HG03354 (cell line): ENCODE data around the gene CPNE9.

Experiments used
- ATAC-seq: cut with Tn5 transposase; IDR thresholded peaks from one replicate; pipeline ENCODE4 v1.9.1; 2021; ENCODE audit warnings: mild to moderate bottlenecking; ENCODE audit not compliant: unreplicated experiment, poor library complexity, severe bottlenecking

CPNE9 gene

DNA sequence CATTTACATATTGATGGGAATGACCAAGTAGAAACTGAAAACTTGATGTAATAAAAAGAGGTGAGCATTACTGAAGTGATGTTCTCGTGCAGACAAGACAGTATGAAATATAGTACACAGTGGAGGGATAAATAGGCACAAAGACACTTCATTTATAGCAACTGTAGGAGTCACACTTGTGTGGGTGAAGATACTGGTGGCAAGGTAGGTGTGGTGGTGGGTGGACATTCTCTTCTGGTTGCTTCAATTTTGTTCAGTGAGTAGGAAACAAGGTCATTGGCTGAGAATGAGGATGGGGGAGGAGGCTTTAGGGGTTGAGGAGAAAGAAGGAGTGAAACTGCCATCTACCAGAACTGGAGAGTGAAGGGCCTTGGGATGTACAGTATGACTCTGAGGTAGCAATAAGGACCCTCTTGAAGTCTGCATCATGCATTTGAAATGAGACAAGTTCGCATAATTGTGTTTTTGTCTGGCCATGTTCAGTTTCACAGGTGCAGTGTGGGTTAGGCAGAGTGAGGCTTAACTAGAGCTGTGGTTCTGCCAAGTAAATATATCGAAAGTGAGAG is 6.6 kb downstream of the CPNE9 start:
- ATAC-seq = no peak

DNA sequence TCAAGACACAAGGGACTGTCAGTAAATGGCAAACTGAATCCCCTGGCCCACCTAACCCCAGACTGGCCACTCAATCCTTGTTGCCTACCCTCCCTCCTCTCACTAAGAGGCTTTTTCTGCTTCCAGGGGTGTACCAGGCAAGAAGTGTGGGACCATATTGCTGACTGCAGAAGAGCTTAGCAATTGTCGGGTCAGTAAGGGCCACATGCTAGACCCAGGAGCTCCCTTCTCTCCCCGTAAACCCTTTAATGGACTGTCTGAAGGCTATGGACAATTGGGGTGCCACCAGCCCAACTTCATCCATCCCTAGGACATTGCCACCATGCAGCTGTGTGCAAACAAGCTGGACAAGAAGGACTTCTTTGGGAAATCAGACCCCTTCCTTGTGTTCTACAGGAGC is 8.8 kb downstream of the CPNE9 start:
- no peak for ATAC-seq

DNA sequence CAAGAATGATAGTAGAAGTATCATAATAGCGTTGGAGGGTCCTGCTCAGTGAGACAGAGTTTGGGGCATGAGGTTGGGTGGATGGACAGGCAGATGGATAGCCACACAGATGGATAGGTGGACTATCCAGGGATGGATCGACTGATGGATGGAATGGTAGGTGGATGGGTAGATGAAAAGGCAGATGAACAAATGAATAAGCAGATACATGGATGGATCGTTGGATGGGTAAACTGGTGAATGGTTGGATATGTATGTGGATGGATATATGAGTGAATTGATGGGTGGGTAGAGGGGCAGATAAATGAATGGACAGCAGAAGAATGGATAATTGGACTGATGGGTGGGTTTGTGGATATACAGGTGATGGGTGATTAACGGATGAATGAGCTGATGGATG is 9.5 kb downstream of the CPNE9 start:
- no peak for ATAC-seq

DNA sequence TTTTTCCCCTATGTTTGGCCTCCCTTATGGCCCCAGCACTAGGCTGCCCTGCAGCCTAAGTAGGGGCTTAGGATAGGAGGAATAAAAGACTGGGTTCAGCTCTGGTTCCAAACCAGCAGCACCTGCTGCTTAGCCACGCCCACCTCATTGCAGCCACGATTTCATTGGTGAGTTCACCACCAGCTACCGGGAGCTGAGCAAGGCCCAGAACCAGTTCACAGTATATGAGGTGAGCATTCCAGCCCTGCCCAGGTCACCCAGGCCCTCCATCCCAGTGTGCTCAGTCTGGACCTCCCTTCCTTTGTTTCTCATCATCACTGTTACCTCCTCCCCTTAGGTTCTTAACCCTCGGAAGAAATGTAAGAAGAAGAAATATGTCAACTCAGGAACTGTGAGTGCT is 11.5 kb downstream of the CPNE9 start:
- no peak for ATAC-seq

DNA sequence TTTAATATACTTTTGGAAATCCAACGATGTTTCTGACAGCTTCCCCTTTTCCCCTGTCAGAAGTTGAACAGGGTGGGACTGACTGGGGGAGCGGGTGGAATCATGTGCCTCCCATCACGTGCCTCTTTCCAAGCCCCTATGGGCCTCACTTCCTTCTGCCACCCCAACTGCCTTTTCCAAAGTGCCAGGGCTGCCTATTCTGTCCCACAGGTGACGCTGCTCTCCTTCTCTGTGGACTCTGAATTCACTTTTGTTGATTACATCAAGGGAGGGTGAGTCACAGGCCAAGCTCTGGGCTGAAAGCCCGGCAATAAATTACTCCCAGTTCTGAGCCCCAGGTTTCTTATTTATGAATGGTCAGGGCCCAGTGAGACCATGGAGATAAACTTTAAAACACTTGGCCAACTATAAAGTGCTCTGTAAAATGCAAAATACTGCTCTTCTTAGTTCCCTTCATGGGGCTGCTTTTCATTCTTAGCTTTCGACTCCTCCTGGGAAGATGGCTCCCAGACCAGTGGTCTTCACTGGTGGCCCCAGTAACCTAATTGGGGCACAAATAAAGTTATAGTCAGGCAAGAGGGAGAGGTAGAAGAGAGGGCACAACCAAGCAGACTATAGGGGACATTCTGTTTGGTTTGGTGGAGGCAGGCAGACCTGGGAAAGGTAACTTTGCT is 12.3 kb downstream of the CPNE9 start:
- no peak for ATAC-seq

DNA sequence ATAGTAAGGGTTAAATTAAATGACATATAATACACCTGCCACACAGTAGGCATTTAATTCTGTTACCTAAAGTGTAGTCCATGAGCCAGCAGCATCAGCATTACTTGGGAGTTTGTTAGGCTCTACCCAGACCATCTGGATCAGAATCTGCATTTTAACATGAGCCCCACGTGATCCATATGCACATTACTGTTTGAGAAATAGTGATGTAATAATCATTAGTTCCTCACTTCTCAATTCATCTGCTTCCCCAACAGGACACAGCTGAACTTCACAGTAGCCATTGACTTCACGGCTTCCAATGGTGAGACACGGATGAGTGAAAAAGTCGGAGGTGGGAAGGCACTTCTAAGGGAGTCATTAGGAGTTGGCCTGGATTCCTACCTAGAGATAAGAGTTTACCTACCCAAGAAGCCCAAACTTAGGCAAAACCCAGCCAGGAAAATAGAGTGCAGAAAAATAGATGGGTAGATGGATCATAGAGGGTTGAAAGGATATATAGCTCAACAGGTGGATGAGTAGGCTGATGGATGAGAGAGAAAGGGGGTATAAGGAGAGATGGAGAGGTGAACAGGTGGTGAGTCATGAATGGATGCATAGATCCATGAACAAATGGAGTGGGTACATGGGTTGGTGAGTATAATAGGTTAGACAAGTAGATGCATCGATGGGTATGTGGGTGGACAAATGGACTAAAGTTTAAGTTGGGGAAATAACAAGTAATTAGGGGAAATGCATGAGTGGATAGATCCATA is 13.3 kb downstream of the CPNE9 start:
- ATAC-seq = no peak

DNA sequence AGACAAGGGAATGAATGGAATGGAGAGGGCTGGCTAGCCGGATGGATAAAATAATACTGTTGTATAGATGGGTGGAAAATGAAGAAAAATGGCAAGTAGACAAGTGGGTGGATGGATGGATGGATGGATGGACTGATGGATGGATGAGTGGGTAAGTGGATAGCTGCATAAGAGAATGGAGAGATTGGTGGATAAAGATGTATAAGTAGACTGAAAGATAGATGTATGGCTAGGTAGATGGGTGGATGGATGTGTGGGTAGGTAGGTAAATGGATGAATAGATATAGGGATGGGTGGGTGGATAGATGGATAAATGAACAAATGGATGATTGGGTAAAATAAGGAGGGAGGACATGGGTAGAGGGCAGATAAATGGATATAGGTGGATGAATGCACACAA is 13.9 kb downstream of the CPNE9 start:
- no peak for ATAC-seq

DNA sequence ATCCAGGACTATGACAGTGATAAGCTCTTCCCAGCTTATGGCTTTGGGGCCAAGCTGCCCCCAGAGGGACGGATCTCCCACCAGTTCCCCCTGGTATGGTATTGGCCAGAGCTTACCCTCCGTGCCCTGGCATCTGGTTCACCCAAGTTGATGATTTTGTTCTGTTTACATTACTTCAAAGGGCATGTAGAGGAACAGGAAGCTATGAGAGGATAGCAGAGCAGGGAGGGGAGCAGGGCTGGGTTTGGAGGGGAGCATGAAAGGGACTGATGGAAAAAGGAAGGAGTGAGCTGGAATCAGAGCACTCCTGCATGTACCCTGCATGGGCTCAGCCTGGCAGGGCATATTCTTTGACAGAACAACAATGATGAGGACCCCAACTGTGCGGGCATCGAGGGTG is 14.5 kb downstream of the CPNE9 start:
- no peak for ATAC-seq

DNA sequence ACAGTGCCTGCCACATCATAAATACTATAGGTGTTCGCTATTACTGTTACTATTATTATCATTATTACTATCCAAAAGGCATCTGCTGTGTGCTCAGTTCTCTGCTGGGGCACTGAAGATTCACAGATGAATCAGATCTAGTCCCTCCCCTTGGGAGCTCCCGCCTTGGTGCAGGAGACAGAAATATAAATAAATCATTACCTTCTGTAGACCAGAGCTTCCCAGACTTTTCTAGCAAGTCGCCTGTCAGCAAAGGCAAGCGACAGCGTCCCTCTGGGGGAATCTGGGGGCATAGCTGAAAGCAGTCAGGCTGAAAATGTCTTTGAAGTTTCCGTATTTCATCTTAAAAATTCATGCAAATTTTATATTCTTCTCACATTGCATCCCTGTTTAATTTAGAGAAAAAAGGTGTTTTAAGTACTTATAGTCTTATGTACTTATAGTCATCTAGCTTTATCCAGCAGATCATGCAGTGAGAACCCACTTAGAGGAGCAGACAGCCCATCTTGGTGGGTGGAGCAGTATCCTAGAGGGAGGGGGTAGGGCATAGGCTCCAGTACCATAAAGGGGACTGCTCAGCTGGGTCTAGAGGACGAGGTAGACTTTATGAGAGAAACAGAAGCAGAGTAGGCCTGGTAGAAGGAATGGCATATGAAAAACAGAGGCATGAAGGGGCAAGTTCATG is 17.5 kb downstream of the CPNE9 start:
- no peak for ATAC-seq

DNA sequence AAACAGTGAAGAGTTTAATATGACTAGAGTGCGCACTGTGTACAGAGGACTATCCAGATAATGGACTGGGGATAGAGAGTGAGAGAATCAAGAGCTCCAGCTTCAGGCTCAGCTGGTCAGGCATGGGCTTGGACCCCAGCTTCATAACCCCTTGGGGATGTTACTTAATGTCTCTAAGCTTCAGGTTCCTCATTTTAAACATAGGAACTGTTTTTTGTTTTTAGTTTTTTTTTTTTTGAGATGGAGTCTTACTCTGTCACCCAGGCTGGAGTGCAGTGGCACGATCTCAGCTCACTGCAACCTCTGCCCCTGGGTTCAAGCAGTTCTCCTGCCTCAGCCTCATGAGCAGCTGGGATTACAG is 18.0 kb downstream of the CPNE9 start:
- ATAC-seq = no peak

DNA sequence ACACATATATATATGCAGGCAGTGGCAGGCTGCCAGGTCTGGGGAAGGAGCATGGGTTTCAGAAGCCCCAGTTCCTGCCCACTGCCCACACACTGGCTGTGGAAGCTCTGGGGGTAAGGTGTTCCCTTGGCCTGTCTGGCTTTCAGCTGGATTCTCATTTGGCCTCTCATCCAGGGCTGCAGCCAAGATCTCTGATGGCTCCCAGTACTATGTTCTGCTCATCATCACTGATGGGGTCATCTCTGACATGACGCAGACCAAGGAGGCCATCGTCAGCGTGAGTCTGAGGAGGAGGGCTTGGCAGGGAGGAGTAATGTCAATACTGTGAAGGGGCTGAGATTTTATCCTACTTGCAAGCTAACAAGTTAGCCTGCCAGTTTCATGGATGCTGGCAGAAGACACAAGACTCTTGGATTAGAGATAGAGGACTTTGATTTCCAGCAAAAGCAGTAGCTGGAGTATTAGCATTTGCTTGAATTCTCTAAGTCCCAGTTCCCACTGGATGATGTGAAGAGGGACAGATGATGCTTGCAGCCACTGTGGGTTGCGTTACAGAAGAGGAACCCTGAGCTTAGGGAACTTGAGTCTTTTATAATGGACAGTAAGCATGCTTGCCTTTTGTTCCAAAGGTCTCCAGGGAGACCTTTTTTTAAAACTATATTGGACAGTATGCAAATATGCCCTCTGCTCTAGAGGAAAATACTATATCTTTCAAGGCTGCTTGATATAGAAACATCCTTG is 22.3 kb downstream of the CPNE9 start:
- no peak for ATAC-seq

DNA sequence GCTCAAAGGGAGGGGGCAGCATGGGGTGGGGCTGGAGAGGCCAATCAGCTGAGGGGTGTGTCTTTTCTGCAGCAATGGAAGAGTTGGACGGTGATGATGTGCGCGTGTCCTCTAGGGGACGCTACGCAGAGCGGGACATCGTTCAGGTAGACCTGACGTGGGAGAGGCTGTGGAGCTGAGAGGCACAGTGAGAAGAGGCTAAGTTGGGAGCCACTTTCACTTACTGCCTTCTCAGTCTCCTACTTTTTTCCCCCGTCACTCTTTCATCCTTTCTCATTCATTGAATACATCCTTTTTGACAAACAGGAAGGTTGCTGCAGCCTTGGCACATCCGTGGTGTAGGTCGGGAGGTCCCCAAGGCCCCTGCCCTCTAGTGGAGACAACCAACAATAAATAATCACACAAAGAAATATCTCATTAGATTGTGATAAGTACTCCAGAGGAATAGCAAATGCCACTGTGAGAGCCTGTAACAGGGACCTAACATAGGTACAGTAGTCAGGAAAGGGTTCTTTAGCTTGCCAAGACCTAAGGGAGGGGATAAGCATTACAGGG is 23.5 kb downstream of the CPNE9 start:
- no peak for ATAC-seq

DNA sequence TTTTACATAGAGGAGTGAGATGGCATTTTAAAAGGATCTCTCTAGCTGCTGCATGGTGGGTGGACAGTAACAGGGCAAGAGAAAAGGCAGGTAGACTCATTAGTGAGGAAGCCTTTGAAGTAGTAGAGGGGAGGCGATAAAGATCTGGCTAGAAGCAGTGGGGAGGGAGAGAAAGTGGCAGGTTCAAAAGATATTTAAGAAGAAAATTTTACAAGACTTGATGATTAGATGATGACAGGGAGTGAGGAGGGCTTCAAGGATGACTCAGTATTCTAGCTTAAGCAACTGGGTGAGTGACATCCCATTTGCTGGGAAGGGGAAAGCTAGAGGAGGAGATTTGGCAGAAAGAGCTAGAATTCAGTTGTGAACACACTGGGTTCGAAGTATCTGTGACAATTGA is 24.1 kb downstream of the CPNE9 start:
- no peak for ATAC-seq

DNA sequence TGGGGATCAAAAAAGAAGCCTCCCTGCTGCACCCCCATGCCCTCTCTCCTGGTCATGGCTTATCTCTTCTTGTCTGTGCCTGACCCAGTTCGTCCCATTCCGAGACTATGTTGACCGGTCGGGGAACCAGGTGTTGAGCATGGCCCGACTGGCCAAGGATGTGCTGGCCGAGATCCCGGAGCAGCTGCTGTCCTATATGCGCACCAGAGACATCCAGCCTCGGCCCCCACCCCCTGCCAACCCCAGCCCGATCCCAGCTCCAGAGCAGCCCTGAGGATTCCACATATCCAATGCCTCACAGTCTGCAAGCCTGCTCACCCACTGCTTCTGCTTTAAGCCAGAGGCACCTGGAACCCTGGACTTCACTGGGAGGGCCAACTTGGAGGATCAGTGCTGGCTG is 25.8 kb downstream of the CPNE9 start:
- no peak for ATAC-seq

DNA sequence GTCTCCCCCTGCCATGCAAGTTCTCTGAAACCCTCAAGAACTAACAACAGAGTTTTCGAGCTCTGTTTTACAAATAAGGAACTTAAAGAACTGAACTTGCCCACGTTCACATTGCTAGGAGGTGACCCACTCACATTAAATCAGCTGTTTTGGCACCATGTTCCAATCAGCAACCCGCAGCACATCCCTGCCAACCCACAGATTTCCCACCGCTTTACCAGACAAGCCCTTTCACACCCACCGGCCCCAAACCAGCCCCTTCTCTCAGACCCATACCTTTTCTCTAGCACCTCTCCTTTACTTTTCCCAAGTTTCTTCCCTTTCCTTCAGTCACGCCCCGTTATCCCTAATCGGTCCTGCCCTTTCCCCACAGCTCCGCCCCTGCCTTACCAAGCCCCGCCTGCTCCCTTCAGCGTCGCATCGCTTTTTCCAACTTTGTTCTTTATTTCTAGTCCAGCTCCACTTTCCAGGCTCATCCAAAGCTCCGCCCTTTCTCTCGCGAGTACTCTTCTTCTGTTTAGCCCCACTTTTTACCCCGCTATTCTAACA is 27.1 kb downstream of the CPNE9 start:
- peak; percentile 53 for ATAC-seq

DNA sequence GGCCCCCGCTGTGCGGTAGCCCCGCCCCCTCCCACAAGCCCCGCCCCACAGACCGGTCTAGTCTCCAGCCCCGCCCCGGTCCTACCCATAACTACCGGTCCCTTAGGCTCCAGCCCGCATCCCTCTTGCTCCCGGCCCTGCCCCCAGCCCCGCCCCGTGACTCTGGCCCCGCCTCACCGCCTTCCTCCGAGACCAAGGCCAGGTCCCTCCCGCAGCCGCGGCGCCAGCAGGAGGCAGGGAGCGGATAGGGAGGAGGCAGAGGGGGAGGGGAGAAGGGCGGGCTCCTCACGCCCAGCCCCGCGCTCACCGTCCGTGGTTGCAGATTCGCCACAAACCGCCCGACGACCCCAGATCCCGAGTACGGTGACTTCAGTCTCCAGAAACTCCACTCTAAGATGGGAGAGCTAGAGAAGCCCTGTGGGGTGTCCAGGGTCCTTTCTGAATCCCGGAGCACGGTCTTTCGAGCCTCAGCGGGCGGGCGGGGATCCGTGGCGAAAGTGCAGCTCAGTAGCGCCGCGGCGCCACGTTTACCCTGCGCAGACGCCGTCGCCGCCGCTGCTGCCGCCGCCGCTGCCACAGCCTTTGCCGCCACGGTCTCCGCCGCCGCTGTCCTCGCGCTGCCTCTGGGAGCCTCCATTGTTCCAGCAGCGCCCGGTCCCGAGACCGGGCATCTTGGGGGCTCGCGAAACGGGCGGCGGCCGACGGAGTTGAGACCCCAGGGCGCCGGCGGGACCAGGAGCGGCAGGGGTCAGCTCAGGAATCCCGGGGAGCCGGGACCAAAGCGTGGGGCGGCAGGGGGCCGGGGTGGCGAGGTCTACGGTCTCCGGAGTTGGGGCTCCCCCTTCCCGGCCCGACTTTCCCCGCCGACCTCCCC is 27.8 kb downstream of the CPNE9 start, which contains the start of gene BRPF1:
TSS of gene BRPF1 (plus strand) at position 530 of the 874 bp plus-strand sequence. CDS start 2,406 bp downstream, outside the sequence.
- peak; percentile 93 for ATAC-seq

DNA sequence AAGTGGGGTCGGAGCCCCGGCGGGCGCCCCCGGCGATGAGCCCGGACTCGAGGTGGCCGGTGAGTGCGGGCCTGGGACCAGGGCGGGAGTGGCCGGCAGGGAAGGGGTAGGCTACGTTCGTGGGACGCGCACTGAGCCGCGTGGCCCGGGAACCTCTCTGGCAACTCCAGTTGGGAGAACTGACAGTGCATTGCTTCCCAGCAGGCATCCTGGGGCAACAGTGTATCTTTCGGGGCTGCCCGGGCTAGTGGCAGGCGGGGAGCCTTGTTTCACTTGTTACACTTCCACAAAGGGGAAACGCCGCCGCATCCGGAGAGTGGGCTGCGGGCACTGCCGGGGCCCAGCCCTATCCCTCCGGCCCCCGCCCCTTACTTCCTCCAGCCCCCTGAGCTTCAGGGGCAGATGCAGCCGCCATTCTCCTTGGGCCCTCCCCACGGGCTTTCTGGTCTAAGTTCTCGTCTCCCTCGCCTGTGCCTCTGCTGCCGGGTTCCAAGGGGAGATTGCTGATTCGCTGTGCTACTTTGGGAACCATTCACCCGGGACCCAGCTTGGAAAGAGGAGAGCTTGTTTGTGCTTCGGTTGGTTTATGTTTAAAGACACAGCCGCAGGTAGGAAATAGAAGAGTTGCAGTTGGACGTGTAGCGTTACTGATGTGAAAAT is 28.6 kb downstream of the CPNE9 start:
- ATAC-seq = peak; percentile 17

DNA sequence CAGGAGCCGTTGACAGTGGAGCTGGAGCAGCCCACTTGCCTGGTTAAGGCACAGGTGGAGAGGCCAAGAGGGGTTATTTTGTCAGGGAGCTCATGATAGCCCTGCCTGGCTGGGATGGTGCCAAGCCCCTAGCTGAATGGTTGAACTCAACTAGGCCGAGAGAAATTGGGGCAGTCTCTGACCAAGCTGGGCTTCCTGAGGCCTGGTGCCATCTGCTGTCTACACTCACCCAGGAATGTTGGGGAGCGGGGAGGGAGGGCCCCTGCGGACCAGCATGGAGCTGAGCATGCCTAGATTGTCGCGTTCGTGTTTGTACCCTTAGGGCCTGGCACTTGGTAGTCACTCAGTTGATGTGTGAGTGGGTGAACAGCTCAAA is 29.1 kb downstream of the CPNE9 start:
- no peak for ATAC-seq
